Measurements from ENCODE around the gene ALCAM.

Gene ALCAM

GRCh38 chr3:105538483-105538882 lies 171.8 kb downstream of the ALCAM start:
- peaks cover 0 to 31% of the 10 kb centered on the region in 2 experiments; a peak in 1 of 3 replicates for H3K36me3 ChIP-seq (ENCODE audit: control insufficient read depth in 2 of 2, insufficient read depth in 1 of 2, low read length in 2 of 2)
- H3K4me1 ChIP-seq (ENCODE audit: control insufficient read depth, insufficient read depth, low read length): no peaks in the 10 kb centered on the region
- CTCF ChIA-PET: no interaction called here
- POLR2A ChIA-PET: no interaction called here
- no peak overlapping the region for H3K27ac ChIP-seq (ENCODE audit: extremely low read depth, low read depth, low read length)
- no peaks in the 10 kb centered on the region for H3K9me3 ChIP-seq (ENCODE audit: control insufficient read depth, insufficient read depth, low read depth, low read length)
- no peak overlapping the region for H3K4me3 ChIP-seq (ENCODE audit: low read depth, low read length)
- TF ChIP-seq ZBTB7A (tag by site-specific recombination; IDR thresholded peaks at IDR 0.05; ENCODE audit: low read depth) (no peak), ZNF311 (tag by site-specific recombination; IDR thresholded peaks at IDR 0.05; ENCODE audit: borderline replicate concordance) (no peak)

- Histone ChIP-seq H3K4me1 (ENCODE audit: control insufficient read depth, insufficient read depth, low read length) (no peaks in the 10 kb centered on the region), H3K9me3 (ENCODE audit: control insufficient read depth, insufficient read depth, low read depth, low read length) (no peaks in the 10 kb centered on the region), H3K27ac (ENCODE audit: extremely low read depth, low read depth, low read length) (no peak overlapping the region), H3K4me3 (ENCODE audit: low read depth, low read length) (no peak overlapping the region), H3K36me3 (ENCODE audit: control insufficient read depth in 2 of 2, insufficient read depth in 1 of 2, low read length in 2 of 2) (peaks cover 0 to 26% of the 10 kb centered on the region in 2 experiments; a peak in 1 of 3 replicates)
- CTCF ChIA-PET: no interaction called here
- no peak for TF ChIP-seq KLF16 (tag by site-specific recombination; IDR thresholded peaks at IDR 0.05)
- no peak for TF ChIP-seq ZBTB49 (tag by site-specific recombination; IDR thresholded peaks at IDR 0.05; ENCODE audit: low read depth)
- no peak for TF ChIP-seq ZNF175 (tag by site-specific recombination; IDR thresholded peaks at IDR 0.05)
- TF ChIP-seq ZNF645 (tag by site-specific recombination; IDR thresholded peaks at IDR 0.05): no peak
- no peak for TF ChIP-seq ZBTB1 (tag by site-specific recombination; IDR thresholded peaks at IDR 0.05)
- TF ChIP-seq ZNF311 (tag by site-specific recombination; IDR thresholded peaks at IDR 0.05; ENCODE audit: borderline replicate concordance): no peak
- TF ChIP-seq ATF2 (tag by site-specific recombination; IDR thresholded peaks at IDR 0.05; ENCODE audit: low read depth): no peak
- TF ChIP-seq ZBTB21 (tag by site-specific recombination; IDR thresholded peaks at IDR 0.05): no peak
- no peak for TF ChIP-seq ZNF24 (tag by site-specific recombination; IDR thresholded peaks at IDR 0.05)
- TF ChIP-seq ZNF292 (tag by site-specific recombination; IDR thresholded peaks at IDR 0.05; ENCODE audit: borderline replicate concordance, low read depth): no peak
- POLR2A ChIA-PET: no interaction called here
Measured at GRCh38 chr3:105539897-105540296, 173.2 kb downstream of the ALCAM start.

- H3K9me3 ChIP-seq (ENCODE audit: control insufficient read depth, insufficient read depth, low read depth, low read length): no peaks in the 10 kb centered on the region
- no peaks in the 10 kb centered on the region for H3K4me1 ChIP-seq (ENCODE audit: control insufficient read depth, insufficient read depth, low read length)
- ChIA-PET POLR2A (no interaction called here), CTCF (no interaction called here)
- TF ChIP-seq ZNF830 (tag by site-specific recombination; IDR thresholded peaks at IDR 0.05; ENCODE audit: low read depth): no peak
- TF ChIP-seq ZNF18 (tag by site-specific recombination; IDR thresholded peaks at IDR 0.05): no peak
- no peak for TF ChIP-seq ZNF76 (tag by site-specific recombination; IDR thresholded peaks at IDR 0.05; ENCODE audit: borderline replicate concordance, low read depth)
- TF ChIP-seq ZNF391 (tag by site-specific recombination; IDR thresholded peaks at IDR 0.05; ENCODE audit: borderline replicate concordance, low read depth): no peak
- no peak for TF ChIP-seq ZNF132 (tag by site-specific recombination; IDR thresholded peaks at IDR 0.05; ENCODE audit: borderline replicate concordance)
- TF ChIP-seq ZNF341 (tag by site-specific recombination; IDR thresholded peaks at IDR 0.05; ENCODE audit: low read depth): no peak
- no peak for TF ChIP-seq ZNF26 (tag by site-specific recombination; IDR thresholded peaks at IDR 0.05)
- TF ChIP-seq GLIS2 (tag by site-specific recombination; IDR thresholded peaks at IDR 0.05): no peak
- no peak for TF ChIP-seq FEZF1 (tag by site-specific recombination; IDR thresholded peaks at IDR 0.05)
- TF ChIP-seq EGR2 (tag by site-specific recombination; IDR thresholded peaks at IDR 0.05; ENCODE audit: low read depth): no peak
- no peak for TF ChIP-seq ZNF560 (tag by site-specific recombination; IDR thresholded peaks at IDR 0.05; ENCODE audit: borderline replicate concordance)
- no peak for TF ChIP-seq ZNF23 (tag by site-specific recombination; IDR thresholded peaks at IDR 0.05; ENCODE audit: borderline replicate concordance)
- H3K27ac ChIP-seq (ENCODE audit: extremely low read depth, low read depth, low read length): no peak overlapping the region
- H3K4me3 ChIP-seq (ENCODE audit: low read depth, low read length): no peak overlapping the region
- H3K36me3 ChIP-seq (ENCODE audit: control insufficient read depth in 2 of 2, insufficient read depth in 1 of 2, low read length in 2 of 2): peaks cover 0 to 42% of the 10 kb centered on the region in 2 experiments; a peak in 1 of 3 replicates
Measured at GRCh38 chr3:105542282-105543019, 175.7 kb downstream of the ALCAM start.

Measured in HEK293 (cell line).